GM19438 (cell line): ENCODE measurements around the gene C19orf12.

Source experiments
- ATAC-seq: cut with Tn5 transposase; IDR thresholded peaks from one replicate; pipeline ENCODE4 v1.9.1; 2021; ENCODE audit warnings: low read depth; ENCODE audit not compliant: unreplicated experiment

C19orf12 gene

DNA sequence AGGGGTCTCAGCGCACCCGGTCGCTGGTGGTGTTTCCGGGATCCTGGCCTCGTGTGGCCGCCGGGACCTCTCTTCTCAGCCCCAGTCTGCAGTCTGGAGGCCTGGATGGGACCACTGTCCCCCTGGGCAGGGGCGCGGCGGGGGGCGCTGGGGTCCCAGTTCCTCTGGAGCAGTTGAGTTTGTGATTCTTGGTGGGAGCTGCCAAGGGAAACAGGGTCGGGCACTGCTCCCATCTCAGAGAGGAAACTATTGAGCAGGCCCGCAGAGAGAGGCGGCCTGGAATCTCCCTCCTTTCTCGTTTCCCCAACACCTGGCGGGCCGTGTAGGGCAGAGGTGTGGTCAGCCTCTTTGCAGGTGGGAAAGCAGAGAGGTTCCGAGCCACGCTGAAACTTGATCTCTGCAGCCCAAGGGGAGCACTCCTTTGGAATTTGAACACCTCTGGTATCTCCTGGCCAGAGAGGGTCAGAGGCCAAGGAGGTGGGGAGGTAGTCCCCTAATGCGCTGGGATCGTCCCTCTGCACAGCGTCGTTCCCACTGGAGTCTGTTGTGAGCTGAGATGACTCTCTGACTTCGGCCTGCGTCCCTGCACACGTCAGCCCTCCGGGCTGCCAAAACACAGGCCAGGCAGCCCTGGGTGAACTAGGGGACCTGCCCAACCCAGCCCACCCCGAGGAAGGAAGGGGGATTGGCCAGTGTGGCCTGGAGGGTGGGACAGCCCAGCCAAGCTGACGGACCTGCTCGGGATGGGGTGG is 49.1 kb downstream of the C19orf12 start:
- peak; percentile 20 for ATAC-seq

DNA sequence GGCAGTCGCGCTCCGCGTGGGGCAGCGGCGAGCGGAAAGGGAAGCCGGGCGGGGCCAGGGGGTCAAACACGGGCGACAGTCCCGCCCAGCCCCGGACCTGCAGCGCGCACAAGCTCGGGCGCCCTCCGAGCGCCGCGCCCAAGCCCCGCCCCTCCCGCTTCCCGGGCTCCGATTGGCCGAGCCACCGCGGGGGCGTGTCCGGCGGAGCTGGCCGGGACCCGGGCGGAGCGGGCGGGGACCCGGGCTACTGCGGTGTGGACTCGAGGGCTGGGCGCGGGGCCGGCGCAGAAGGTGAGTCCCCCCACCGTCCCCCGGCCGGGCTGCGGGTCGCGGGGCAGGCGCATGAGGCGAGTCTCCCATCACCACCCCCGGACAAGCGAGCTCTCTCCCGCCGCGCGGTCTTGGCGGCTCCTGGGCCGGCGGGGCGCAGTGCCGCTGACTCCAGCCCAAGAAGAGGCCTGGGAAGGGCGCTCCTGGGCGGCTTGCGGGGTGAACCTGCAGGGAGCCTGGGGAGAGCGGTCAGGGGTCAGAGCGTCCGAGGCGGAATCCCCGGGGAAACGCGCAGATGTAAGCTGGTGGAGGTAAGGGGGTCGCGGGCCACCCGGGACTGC is 49.7 kb downstream of the C19orf12 start, which contains the start of gene PLEKHF1:
PLEKHF1 (plus strand) TSS at position 247 of the 611 bp plus-strand sequence. CDS start 8,379 bp downstream, outside the sequence.
- ATAC-seq: peak; percentile 71

DNA sequence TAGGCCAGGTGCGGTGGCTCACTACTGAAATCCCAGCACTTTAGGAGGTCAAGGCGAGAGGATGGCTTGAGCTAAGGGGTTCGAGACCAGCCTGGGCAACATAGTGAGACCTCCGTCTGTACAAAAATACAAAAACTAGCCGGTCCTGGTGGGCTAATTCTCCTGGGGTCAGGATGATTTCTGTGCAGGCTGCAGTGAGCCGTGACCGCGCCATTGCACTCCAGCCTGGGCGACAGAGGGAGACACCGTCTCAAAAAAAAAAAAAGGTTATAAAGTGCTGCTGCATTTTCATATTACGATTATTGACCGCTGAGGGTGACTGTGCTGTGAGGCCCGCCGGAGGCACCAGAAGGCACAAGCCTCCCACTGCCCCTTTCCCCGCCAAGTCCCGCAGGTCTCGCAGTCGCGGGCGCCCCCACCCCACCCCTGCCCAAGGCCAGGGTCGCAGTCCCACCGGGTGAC is 50.3 kb downstream of the C19orf12 start:
- ATAC-seq: no peak

DNA sequence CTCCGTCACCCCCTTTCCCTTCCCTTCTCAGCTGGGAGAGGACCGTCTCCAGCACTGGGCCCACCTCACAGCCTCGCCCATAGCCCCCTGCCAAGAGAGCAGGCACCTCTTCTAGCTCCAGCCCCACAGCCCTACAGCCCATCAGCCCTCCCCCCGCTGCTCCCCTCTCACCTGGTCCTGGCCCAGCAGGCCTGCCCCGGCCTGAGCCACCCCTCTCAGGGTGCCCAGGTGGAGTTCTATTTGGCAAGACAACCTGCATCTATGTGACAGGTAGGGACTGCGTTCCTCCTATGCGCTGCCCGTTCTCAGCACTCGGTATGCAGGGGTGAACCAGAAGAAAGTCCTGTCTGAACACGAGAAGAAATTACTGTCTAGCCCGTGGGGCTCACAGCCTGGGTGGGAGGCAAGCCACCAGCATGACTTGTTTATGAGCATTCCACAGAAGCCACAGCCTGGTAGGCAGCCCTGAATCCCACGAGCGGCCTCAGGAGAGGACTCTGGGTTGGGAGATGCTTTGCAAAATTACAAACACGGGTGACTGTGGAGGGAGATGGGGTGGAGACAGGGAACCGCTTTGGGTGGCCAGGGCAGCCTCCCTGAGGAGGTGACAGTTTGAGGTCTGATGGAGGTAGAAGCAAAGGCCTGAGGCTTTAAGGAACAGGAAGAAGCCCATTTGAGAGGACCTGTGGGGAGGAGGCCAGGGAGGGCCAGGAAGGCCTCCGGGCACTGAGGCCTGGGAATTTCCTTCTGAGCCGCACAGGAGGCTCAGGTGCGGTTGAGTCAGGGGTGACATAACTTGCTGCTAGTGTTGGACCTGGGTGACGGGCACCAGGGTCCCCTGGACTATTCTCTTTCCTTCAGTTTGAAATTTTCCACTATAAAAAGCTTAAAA is 51.0 kb downstream of the C19orf12 start:
- ATAC-seq: no peak

DNA sequence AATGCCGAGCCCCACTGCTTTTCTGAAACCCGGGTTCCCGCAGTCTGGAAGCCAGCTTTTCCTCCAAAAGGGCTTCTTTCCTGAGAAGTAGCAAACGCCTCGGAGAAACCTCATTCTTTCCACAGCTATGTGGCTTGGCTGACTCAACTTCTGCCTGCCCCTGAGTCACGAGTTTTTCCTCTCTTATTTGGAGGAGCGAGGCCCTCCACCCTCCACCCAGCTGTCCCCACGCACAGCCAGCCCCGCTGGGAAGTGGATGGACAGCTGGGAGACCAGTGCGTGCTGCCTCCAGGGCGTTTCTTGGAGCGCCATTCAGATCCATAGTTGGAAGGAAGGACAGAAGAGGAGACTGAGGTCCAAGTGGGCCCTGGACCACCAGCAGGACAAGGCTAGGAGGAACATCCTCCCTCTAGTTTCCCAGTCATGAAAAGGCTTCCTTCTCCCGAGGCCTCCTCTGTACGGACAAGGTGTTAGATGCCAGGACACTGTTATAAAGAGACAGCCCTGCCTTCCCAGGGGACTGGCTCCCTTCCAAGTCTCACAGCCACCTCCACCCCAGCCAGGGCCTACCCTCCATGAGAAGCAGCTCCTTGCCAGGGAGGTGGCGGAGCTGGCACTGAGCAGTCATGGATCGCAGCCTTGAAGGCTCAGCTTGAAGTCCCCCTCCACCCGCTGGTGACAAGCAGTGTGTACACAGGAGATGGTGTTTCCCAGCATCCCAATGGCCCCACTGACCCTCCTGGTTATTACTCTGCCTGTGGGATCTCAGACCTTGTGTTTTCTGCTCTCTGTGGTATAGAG is 52.3 kb downstream of the C19orf12 start:
- ATAC-seq: no peak

DNA sequence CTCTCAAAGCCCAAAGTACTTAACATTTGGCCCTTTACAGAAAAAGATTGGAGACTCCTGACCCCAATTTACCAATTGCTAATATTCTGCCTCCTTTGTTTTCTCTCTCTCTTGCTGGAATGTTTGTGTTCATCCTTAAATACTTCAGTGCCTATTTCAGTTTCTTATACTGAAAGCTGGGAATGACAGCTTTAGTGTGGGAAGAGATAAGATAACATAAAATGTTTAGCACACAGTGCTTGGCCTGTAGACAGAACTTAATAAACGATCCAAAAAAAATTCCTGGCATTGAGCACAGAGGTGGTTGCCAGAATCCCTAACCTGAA is 52.8 kb downstream of the C19orf12 start:
- ATAC-seq: no peak

DNA sequence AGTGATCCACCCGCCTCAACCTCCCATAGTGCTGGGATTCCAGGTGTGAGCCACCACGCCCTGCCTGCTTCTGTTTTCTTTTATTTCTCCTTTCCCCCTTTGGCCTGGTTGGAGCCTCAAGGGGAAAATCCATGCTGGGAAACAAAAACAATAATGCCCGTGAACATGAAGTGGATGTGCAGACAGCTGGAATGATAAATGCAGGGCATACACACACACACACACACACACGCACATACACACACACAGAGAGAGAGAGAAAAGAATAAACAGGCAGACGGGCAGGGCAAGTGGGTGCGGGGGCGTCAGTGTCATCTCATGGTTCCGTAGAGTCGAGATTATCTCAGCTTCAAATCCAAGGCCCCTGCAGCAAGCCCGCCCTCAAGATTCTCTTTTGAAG is 54.2 kb downstream of the C19orf12 start:
- no peak for ATAC-seq

DNA sequence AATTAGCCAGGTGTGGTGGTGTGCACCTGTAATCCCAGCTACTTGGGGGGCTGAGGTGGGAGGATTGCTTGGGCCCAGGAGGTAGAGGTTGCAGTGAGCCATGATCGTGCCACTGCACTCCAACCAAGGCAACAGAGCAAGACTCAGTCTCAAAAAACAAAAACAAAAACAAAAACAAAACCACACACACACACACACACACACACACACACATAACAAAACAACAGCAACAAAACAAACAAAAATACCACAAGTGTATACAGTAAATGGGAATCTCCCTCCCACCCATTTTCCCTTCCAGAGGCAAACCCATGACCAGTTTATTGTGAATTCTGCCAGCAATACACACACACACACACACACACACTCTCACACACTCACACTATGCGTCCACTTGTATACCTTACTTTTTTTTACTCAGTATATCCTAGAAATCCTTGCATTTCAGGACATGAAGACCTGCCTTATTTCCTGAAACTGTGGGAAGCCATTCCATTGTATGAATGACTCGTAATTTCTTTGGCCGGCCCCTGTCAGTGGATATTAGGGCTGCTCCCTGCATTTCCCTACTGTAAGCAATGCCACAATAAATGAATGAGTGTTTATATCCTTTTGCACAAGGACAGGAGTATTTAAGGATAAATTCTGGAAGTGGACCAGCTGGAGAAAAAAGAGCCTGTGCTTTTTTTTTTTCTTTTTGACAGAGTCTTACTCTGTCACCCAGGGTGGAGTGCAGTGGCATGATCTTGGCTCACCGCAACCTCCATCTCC is 56.7 kb downstream of the C19orf12 start:
- ATAC-seq: no peak

DNA sequence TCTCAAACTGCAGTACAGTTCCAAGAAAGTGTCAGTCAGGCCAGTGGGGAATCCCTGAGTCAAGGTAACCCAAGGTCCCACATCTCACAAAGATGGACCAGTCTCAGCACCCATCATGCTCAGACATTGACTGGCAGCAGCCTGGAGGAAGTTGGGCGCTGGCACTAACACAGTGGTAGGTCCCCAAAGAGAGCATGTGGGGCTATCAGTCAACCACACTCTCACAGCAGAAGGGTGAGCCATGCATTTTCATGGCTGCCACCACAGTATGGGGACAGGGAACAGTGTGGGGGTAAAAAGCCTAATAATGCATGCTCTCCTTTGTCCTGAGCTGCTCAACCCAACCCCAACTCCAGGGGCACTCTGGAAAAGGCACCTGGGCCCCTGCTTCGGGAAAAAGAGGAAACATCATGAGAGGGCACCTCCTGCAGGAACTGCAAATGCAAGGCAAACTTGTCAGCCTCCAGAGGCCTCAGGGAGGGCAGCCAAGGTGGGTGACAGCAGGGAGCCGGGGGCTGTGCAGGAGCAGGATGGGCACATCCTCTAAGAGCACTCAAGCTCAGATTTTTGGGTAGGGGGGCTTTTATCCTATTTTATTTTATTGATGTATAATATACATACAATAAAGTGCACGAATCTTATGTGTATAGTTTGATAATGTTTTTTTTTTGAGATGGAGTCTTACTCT is 59.3 kb downstream of the C19orf12 start:
- no peak for ATAC-seq

DNA sequence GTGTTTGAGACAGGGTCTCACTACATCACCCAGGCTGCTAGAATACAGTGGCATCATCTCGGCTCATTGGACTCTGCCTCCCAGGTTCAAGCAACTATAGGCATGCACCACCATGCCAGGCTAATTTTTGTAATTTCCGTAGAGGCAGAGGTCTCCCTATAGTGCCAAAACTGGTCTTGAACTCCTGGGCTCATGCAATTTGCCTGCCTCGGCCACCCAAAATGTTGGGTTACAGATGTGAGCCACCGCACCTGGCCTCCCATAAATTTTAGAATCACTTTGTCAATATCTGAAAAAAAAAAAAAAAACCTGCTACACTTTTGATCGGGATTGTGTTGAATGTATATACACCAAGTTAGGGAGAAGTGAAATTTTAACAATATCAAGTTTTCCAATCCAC is 61.7 kb downstream of the C19orf12 start:
- no peak for ATAC-seq

DNA sequence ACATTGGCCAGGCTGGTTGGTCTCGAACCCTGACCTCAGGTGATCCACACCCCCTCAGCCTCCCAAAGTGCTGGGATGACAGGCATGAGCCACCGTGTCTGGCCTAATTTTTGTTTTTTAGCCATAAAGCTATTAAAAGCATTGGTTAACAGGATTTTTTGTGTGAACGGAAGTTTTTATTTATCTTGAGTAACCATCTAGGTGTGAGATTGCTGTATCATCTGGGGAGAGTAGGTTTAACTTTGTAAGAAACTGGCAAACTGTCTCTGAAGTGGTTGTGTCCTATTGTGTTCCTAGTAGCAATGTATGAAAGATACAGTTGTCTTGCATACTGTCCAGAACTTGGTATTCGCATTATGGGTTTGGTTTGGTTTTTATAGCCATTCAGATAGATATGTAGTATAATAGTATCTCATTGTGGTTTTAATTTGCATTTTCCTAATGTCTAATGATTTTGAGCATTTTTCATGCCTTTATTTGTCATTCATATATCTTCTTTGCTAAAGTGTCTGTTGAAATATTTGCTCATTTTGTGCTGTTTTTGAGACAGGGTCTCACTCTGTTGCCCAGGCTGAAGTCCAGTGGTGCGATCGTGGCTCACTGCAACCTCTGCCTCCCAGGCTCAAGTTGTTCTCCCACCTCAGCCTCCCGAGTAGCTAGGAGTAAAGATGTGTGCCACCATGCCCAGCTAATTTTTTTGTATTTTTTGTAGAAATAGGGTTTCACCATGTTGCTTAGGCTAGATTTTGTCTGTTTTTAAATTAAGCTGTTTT is 63.3 kb downstream of the C19orf12 start:
- ATAC-seq: no peak

DNA sequence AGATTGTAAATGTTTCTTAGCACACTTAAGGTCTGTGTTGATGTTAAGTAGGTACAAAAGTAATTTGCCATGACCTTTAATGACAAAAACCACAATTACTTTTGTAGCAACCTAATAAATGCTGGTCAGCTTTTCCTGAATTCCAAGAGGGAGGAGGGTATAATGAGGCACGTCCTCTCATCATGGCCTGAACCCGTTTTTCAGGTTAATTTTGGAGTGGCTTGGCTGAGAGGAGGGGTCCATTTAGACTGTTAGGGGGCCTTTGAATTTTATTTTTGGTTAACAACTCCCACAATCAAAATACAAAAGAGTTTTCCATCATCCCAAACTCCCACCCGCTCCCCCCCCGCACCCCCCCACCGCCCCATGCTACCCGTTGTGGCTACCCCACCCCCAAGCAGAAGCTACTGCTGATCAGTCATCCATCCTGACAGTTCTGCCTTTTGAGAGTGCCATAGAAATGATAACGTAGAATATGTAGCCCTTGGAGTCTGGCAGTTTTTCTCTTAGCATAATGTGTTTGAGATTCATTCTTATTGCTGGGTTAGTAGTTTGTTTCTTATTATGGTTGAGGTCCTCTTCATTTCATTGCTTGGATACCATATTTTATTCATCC is 64.2 kb downstream of the C19orf12 start:
- no peak for ATAC-seq
